Measurements from ENCODE around the gene PLCD3.

The PLCD3 gene, protein sequence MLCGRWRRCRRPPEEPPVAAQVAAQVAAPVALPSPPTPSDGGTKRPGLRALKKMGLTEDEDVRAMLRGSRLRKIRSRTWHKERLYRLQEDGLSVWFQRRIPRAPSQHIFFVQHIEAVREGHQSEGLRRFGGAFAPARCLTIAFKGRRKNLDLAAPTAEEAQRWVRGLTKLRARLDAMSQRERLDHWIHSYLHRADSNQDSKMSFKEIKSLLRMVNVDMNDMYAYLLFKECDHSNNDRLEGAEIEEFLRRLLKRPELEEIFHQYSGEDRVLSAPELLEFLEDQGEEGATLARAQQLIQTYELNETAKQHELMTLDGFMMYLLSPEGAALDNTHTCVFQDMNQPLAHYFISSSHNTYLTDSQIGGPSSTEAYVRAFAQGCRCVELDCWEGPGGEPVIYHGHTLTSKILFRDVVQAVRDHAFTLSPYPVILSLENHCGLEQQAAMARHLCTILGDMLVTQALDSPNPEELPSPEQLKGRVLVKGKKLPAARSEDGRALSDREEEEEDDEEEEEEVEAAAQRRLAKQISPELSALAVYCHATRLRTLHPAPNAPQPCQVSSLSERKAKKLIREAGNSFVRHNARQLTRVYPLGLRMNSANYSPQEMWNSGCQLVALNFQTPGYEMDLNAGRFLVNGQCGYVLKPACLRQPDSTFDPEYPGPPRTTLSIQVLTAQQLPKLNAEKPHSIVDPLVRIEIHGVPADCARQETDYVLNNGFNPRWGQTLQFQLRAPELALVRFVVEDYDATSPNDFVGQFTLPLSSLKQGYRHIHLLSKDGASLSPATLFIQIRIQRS

GRCh38 chr17:45132320-45132571 is at the start of gene PLCD3:
TSS of gene PLCD3 (minus strand) at chr17:45132515. CDS start at chr17:45132410, 105 bp downstream.
- no peak for DNase-seq

DNA sequence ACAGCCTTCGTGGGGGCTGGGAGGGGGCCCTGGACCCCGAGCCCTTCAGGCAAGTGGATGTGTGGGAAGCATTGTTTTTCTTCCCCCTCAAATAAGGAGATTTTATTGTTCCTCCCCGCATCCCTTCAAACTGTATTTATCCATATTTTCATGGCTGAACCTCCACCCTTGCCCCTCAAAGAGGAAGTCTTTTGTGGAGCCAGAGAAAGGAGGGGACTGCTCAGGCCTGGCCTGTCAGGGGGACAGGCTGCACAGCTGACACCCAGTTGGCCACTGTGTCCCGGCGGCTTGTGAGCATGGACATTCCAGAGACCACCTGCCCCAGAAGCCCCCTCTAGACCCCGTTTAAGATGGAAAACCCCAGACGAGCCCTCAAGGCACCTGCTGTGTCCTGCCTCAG is 45.2 kb upstream of the PLCD3 start:
- no peak for DNase-seq

- no peak for DNase-seq
Measured at GRCh38 chr17:45175759-45176115, 43.4 kb upstream of the PLCD3 start.

DNA sequence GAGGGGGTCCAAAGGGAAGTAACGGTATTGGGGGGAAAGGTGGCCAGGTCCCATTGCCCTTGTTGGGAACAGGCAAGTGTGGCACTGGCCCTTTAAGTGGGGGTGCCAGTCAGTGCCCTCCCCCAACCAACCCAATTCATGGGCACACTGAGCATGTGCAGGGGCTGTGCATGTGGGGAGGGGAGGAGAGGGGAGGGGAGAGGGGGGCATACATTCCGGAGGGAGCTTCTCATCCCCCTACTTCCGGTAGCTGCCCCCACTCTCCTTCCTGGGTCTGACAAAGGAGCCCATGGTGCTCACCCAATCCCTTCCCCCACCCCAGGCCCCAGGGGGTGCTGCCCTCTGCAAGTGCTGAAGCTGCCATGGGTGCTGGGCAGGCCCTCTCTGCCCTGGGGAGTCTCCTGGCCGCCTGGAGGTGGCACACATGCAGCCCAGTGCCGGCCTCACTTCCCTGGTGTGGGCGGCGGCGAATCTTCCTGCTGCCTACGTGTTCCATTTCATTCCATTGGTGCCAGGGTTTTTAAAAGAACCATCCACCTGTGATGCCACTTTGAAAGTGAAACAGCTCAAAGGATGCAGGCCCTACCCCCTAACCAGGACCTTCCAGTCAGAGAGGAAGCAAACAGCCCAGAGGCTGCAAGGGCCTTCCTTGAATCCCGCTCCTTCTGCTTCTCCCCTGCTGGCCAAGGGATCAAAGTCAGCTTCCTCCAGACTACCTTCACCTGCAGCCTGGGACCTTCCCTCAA is 40.4 kb upstream of the PLCD3 start:
- peak; percentile 44 for DNase-seq

DNA sequence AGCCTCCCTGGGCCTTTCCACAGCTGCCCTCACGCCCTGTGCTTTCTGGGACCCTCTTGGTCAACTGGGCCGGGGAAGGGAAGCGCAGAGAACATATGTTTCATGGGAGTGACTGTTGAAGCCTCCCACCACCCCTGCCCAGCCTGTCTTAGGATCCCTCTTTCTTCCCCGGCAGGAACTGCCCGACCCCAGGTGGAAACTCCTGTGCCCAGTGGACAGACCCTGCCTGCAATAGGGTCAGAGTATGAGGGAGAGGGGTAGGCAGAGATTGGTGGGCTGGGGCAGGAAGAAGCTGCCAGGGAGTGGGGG is 39.9 kb upstream of the PLCD3 start:
- no peak for DNase-seq

DNA sequence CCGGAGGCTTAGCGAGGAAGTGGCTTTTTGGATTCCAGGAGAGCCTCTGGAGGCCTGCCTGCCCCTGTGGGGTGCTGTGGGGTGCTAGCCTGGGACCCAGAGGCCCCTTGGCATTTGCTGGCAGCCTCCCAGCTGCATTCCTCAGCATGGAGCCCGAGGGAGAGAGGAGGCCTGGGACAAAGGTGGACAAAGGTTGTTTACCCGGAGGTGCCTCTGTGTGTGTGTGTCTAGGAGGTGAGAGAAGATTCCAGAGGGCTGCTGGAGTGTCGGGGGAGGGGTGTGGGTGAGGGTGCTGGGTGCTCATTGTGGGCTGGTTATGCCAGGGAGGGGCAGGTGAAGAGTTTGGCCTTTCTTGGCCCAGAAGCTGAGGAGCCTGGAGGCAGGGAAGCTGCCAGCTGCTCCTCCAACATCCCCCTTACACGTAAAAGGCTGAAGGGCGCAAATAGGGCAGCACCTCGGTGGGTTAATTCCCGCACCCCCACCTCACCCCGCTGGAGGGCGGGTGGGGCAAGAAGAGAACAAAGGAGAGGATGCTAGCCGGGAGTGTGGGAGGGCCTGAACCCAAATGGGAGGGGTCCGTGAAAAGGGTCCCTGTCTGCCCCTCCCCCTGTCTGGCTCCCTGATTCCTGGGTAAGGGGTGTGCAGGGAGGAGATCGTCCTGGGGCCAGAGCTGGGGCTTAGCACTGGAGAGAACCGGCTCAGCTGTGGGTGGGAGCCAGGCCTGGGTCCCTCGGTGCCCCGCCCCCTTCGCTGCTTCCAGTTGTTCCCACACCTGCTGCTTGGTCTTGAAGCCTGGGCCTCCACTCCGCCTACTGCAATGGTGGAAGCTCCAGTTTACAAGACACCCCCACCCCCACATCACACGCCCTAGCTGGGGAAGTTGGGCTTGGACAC is 39.3 kb upstream of the PLCD3 start:
- DNase-seq, result no peak

DNA sequence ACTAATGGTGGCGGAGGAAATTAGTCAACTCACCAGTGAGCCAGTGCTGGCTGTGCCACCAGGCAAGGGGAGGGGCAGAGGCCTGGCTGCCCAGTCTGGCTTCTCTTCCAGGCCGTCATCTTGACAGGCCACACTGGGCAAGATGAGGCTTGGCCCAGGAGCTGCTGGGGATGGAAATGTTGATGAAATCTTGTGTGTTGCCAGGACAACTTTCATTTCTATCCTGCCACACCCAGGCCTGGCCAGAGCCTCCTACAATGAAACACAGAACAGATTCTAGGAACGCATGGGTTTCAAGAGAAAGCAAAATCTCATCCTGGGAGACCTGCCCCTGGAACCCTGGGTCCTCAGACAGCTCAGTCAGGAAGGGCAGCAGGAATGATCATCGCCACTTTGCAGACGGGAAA is 38.6 kb upstream of the PLCD3 start:
- DNase-seq, result peak; percentile 50

- DNase-seq, result no peak
Measured at GRCh38 chr17:45170280-45170930, 38.1 kb upstream of the PLCD3 start.

DNA sequence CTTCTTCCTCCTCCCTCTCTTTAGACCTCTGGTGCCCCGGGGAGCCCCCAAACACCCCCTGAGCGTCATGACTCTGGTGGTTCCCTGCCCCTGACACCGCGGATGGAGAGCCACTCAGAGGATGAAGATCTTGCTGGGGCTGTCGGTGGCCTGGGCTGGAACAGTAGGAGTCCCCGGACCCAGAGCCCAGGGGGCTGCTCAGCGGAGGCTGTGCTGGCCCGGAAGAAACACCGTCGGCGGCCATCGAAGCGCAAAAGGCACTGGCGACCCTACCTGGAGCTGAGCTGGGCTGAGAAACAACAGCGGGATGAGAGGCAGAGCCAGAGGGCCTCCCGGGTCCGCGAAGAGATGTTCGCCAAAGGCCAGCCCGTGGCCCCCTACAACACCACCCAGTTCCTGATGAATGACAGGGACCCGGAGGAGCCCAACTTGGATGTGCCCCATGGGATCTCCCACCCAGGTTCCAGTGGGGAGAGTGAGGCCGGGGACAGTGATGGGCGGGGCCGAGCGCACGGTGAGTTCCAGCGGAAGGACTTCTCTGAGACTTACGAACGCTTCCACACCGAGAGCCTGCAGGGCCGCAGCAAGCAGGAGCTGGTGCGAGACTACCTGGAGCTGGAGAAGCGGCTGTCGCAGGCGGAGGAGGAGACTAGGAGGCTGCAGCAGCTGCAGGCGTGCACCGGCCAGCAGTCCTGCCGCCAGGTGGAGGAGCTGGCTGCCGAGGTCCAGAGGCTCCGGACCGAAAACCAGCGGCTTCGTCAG is 36.9 kb upstream of the PLCD3 start:
- DNase-seq, result no peak

DNA sequence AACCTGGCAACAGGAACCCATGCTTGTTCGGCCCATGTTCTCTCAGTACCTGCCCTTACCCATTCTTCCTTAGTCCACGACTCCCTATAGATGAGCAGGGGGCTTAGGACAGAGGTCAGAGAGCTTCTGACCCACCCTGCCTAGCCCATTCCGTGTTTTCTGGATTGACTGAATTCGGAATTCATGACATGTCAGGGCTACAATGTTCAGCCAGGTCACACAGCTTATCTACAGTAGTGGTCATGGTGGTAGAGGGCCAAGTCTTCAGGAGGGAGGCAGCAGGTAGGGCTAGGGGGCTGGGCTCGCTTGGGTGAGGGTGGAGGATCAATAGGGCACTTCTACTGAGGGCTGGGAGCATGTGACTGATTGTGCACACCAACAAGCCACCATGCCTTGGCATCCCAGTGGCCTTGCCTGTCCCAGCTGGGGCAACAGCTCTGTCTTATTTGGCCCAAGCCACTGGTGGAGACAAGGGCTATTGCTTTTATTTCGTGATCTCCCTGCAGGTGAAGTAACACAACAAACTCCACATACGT is 32.5 kb upstream of the PLCD3 start:
- DNase-seq, result no peak

DNA sequence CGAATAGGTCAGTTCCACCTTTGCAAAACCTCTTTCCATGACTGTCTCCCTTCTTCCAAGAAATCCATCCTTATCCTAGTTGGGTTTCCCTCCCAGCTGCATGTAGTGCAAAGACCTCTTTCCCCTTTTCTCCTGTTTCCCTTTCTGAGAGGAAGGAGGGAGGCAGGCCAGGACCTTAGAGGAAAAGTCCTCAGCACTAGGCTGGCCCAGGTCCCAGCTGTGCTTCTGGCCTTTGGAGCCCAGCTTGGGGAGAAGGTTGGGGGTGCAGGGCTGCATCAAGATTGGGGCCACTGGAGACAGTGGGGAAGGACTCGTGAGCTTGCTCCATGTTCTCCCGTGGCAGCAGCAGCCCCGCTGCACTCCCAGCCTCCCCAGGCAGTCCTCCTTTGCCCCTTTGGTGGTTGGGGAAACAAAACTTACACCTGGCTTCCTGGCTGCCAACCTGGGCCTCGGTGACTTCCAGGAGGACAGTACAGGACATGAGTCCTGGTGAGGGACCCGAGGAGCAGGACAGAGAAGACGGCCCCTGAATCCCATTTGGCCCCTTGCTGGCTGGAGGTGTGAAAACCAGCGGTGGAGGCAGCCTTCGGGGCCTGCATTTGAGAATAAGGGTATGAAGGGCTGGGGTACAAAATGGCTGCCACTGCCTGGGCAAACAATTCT is 29.8 kb upstream of the PLCD3 start:
- no peak for DNase-seq

DNA sequence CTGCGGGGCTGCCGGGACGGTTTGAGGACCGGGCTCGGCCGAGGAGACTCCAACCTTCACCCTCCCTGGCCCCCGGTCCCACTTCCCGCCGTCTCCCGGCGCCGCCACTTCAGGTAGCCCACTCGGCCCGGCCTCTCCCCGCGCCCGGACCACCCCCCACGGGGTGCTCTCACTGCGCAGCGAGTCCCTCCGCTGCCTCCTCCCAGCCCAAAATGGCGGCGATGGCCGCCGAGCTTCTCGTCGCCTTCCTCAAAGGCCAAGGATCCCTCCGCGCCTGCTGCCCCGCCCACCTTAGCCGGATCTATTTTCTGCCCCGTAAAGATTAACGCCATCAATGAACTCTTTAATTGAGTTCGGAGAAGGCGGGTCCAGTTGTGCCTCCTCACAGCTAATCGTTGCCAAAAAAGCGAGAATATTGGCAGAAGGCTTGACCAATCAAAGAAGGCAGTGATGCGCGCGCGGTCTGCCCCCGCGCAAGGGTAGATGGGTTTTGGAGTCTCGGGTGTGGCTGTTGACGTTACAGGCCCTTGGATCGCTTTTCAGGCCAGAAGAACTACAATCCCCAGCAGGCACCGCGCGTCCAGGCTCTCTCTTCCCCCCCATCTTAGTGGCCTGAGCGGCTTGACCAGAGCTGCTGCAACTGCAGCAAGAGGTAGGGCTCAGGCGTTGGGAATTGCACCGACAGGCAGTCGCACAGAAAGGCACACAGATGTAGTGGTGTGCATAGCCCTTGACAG is 29.1 kb upstream of the PLCD3 start, which contains the start of gene HEXIM2:
Gene HEXIM2, plus strand, starts transcription at position 588 of the 737 bp plus-strand sequence. CDS start 919 bp downstream, outside the sequence.
- DNase-seq, result peak; percentile 100

DNA sequence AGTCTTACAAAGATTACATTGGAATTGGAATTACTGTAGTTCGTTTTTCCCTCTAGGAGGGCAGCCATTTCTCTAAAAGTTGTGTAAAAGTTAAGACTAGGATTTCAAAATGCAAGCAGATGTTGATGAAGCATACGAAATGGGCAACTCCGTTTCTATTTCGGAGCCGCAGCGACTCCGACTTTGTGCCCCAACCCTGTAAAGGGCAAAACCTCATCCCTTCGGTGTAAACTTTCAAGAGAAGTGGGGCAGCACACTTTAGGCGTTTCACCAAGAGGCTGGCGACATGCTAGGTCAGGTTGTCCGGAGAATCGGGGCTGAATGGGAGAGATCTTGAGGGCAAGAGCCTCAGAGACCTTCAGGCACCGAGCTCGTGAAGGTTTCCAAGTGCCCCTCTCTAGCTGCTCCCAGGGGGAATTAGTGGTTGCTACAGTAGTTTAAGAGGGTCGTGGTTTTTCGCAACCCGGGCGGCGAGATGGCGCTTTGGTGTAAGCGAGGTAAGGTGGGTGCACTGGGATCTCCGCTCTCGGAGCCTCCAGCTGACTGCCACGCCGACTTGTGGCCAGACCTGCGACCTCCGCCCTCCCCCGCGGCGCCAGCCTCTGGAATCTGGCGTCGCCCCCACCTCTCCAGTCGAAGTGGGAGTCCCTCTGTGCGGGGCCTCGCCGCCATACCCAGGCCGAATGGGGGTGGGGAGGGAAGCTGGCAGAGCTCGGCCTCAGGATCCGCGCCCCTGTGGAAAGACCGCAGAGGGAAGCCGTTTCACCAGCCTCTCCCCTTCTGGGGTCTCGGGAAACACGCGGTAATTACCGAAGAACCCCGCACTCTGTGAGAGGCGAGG is 28.4 kb upstream of the PLCD3 start:
- peak; percentile 59 for DNase-seq

DNA sequence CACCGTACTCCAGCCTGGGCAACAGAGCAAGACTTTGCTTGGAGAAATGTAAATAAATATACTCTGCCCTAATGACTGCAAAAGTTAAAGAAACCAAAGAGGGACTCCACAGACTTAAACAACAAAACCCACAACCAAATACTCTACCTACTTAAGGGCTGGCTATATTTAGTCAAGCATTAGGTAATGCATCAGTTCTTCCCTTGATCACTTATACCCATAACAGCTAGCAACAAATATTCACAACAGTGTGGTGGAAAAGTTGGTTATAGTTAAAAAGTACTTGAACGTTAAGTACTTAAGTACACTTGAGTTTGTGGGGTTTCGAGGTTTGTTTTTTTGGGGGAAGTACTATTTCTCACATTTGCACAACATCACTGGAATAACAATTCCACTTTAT is 23.9 kb upstream of the PLCD3 start:
- DNase-seq, result no peak

- DNase-seq, result no peak
Measured at GRCh38 chr17:45155483-45155882, 23.2 kb upstream of the PLCD3 start.

DNA sequence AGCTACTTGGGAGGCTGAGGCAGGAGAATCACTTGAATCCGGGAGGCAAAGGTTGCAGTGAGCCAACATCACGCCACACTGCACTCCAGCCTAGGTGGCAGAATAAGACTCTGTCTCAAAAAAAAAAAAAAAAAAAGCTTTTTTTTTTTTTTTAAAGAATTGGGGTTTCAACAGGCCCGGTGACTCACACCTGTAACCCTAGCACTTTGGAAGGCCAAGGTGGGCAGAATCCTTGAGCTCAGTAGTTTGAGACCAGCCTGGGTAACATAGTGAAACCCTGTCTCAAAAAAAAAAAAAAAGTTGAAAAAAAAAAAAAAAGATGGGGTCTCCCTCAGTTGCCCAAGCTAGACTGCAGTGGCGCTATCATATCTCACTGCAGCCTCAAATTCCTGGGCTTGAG is 22.7 kb upstream of the PLCD3 start:
- no peak for DNase-seq

DNA sequence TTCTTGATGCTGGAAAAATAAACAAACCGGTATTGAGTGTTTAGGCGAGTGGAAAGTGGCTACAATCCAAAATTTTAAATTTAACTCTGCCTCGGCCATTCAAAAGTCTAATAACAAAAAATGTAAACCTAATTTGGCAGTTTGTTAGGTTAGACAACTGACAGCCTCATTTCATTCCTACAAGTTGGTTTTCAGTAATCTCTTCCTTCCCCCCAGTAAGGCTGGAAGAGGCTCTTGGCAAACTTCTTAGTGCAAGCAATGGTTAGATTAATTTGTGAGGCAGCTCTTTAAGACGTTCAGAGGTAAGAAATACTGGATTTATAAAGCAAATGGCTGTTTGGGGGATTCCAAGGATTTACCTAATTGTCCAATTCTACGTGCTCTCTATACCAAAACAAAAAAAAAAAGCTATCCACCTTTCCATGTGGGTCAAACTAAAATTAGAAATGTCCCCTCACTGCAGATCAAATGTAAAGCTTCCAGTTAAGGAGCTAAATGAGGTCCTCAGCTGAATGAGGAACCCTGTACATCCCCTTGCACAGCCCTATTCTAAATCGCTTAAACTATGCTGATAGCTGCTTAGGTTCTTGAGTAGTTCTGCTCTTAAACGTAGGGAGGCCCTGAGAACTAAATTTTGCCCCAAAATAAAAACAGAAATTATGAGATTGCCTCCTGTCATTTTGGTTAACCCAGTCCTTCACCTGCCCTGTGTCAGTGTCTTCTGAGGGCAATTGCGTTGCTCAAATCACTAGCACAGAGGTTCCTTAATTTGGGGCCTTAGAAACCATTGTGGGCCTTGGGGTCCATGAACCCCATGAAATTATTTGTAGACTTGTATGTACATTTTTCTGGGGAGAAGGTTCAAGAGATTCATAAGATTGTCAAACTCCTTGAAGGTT is 18.8 kb upstream of the PLCD3 start:
- DNase-seq, result no peak
